Measurements from ENCODE around the gene AK8.

The AK8 gene

GRCh38 chr9:132763574-132763973 is 114.5 kb downstream of the AK8 start:
- no peak overlapping the region for H3K4me3 ChIP-seq (ENCODE audit: low read length)
- TF ChIP-seq, protein P1, sequence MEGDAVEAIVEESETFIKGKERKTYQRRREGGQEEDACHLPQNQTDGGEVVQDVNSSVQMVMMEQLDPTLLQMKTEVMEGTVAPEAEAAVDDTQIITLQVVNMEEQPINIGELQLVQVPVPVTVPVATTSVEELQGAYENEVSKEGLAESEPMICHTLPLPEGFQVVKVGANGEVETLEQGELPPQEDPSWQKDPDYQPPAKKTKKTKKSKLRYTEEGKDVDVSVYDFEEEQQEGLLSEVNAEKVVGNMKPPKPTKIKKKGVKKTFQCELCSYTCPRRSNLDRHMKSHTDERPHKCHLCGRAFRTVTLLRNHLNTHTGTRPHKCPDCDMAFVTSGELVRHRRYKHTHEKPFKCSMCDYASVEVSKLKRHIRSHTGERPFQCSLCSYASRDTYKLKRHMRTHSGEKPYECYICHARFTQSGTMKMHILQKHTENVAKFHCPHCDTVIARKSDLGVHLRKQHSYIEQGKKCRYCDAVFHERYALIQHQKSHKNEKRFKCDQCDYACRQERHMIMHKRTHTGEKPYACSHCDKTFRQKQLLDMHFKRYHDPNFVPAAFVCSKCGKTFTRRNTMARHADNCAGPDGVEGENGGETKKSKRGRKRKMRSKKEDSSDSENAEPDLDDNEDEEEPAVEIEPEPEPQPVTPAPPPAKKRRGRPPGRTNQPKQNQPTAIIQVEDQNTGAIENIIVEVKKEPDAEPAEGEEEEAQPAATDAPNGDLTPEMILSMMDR (conservative IDR thresholded peaks at IDR 0.05; ENCODE audit: low read depth, low read length), result no peak
- DNase-seq (ENCODE audit: low read depth), result no peak

DNA sequence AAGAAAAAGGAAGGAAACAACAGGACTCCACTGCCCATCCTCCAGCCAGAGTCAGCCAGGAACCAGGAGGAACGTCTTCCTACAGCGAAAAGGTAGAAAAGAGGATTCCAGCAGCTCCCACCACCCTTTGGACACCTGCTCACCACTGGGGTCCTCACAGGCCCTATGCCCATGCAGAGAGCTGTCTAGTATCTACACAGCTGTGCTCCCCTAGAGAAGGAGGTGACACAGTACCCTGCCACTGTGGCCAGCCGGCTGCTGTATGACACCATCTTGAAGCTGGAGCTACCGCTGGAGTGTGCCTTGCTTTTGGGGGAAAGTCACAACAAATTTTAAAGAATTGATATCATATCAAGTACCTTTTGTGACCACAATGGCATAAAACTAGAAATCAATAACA is 115.2 kb downstream of the AK8 start:
- no peak for DNase-seq (ENCODE audit: low read depth)
- TF ChIP-seq, protein P1 (conservative IDR thresholded peaks at IDR 0.05; ENCODE audit: low read depth, low read length), result no peak

DNA sequence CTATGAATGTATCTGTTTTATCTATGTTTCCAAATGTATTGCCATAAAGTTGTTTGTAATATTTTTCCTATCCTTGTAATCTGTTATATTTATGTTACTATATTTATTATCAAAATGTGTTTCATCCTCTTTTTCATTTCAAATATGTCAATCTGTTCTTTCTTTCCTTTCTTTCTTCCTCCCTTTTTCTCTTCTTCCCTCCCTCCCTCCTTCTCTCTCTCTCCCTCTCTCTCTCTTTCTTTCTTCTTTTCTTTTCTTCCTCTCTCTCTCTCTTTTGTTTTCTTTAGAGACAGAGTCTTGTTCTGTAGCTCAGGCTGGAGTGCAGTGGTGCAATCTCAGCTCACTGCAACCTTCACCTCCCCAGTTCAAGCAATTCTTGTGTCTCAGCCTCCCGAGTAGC is 116.5 kb downstream of the AK8 start:
- DNase-seq (ENCODE audit: low read depth), result no peak
- H3K4me3 ChIP-seq (ENCODE audit: low read length), result no peak overlapping the region
- TF ChIP-seq, protein P1 (conservative IDR thresholded peaks at IDR 0.05; ENCODE audit: low read depth, low read length), result no peak

More for the DNA sequence above, 115.2 kb downstream of the AK8 start:
- no peak overlapping the region for H3K4me3 ChIP-seq (ENCODE audit: low read length)

DNA sequence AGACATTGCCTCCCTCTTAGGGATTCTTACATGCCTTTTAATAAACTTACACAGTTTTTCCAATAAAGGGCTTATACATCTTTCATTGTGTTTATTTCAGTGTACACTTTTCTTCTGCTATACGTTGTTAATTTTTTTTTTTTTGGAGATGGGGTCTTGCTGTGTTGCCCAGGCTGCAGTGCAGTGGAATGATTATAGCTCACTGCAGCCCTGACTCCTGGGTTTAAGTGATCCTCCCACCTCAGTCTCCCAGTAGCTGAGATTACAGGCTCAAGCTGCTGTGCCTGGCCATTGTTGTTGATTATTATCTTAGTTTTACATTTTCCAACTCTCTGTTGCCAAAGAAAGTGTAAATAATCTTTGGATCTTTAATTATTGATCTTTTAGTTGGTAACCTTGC is 118.0 kb downstream of the AK8 start:
- TF ChIP-seq, protein P1 (conservative IDR thresholded peaks at IDR 0.05; ENCODE audit: low read depth, low read length), result no peak
- no peak for DNase-seq (ENCODE audit: low read depth)
- no peak overlapping the region for H3K4me3 ChIP-seq (ENCODE audit: low read length)

DNA sequence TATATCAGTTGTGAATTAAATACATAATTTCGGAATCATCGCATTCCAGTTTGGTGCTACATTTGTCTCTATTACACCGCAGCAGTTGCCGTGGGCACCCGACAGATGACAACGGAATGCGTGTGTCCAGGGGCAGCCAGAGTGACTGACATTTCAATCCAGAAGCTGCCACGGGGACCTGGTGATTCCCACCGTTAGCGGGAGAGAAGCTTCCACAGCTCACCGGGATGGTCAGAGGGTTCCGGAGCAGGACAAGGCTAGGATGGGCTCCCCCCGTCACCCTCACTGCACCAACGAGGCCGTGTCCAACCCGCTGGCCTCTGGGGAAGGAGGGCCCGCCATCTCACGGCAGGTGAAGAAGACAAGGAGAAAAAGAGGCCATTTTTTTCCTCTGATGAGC is 121.1 kb downstream of the AK8 start:
- DNase-seq (ENCODE audit: low read depth), result no peak
- TF ChIP-seq, protein P1 (conservative IDR thresholded peaks at IDR 0.05; ENCODE audit: low read depth, low read length), result no peak
- no peak overlapping the region for H3K4me3 ChIP-seq (ENCODE audit: low read length)

DNA sequence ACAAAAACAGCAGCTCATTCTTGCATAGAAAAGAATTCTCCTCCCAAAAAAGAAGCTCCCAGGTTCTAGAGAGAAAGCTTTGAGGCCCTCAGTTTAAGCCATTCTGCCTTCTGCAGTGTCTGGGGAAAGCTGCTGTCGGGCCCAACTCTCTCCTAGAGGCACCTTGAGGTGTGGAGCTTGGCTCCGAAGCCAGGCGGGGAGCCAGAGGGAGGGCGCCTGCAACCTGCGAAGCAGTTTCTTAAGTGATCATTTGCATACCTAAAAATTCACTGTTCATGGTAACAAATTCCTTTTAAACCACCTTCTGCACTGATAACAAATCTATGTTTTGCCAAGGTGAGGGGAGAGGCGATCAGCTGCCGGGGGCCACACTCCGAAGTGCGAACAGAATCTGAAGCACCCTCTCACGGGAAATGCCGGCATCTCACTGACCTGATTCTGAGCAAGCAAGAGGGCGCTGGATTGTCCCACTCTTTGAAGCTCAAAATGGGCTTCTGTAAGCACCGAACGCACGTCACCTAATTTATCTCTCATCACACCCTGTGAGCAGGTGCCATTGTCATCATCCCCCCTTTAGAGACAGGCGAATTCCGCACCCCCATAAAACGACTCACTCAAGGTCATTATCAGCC is 121.8 kb downstream of the AK8 start:
- no peak for DNase-seq (ENCODE audit: low read depth)
- no peak overlapping the region for H3K4me3 ChIP-seq (ENCODE audit: low read length)
- TF ChIP-seq, protein P1 (conservative IDR thresholded peaks at IDR 0.05; ENCODE audit: low read depth, low read length), result no peak

- no peak overlapping the region for H3K4me3 ChIP-seq (ENCODE audit: low read length)
- TF ChIP-seq, protein P1 (conservative IDR thresholded peaks at IDR 0.05; ENCODE audit: low read depth, low read length), result no peak
- no peak for DNase-seq (ENCODE audit: low read depth)
Observed at GRCh38 chr9:132755096-132755495, 123.0 kb downstream of the AK8 start.

Data from retinal pigment epithelial cell (primary cell).